ENCODE data around the gene BICC1. TPM values are rescaled to one million over a fixed set of nuclear protein-coding genes. Genes with fewer than 3 reads are reported as not detected.
A peak's percentile ranks its signal among the peaks of the same experiment; 100 is the strongest.

The BICC1 gene
- total RNA-seq, 1 experiment from 2014 or later: 118 TPM

DNA sequence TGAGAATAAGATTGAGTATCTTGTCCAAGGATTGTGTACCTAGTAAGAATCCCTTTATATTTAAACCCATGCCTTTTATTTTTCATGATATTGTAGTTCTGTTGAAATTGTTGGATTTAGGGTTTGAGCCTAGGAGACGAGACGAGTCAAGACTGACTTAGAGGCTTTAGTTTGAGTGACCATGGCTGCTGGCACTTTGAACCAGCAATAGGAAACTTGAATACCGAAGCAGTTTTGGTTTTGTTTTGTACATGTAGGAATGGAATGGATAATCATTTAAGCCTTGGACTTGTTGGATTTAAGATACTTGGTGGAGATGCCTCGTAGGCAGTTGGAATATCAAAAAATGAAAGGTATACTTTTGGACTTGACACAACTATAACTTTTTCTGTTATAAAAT lies 229.0 kb downstream of the BICC1 start:
- Histone ChIP-seq H3K4me3 (ENCODE audit: low read depth, low read length) (no peak overlapping the region), H3K36me3 (ENCODE audit: control insufficient read depth, insufficient read depth, low read length) (no peaks in the 10 kb centered on the region), H3K4me1 (peaks cover 7% of the 10 kb centered on the region; the same call in 1 of the 2 replicates), H3K9me3 (0 out of 2 replicates have a peak, but pooled peaks cover 2% of the 10 kb centered on the region), H3K27me3 (replicated peaks; ENCODE audit: control insufficient read depth, insufficient read depth, low read length) (no peaks in the 10 kb centered on the region)
- Mint-ChIP-seq H3K4me3 (ENCODE audit: unreplicated experiment) (no peak overlapping the region), H3K4me1 (ENCODE audit: low read depth, unreplicated experiment) (peaks cover 6% of the 10 kb centered on the region), H3K36me3 (ENCODE audit: insufficient read depth, unreplicated experiment) (peaks cover 12% of the 10 kb centered on the region), H3K9me3 (ENCODE audit: unreplicated experiment) (no peaks in the 10 kb centered on the region), H3K27ac (ENCODE audit: unreplicated experiment) (no peak overlapping the region), H3K27me3 (ENCODE audit: insufficient read depth, unreplicated experiment) (no peaks in the 10 kb centered on the region)
- ChIA-PET CTCF (no interaction called here), POLR2A (no interaction called here)
- DNase-seq: no peak
- TF ChIP-seq, protein P1, sequence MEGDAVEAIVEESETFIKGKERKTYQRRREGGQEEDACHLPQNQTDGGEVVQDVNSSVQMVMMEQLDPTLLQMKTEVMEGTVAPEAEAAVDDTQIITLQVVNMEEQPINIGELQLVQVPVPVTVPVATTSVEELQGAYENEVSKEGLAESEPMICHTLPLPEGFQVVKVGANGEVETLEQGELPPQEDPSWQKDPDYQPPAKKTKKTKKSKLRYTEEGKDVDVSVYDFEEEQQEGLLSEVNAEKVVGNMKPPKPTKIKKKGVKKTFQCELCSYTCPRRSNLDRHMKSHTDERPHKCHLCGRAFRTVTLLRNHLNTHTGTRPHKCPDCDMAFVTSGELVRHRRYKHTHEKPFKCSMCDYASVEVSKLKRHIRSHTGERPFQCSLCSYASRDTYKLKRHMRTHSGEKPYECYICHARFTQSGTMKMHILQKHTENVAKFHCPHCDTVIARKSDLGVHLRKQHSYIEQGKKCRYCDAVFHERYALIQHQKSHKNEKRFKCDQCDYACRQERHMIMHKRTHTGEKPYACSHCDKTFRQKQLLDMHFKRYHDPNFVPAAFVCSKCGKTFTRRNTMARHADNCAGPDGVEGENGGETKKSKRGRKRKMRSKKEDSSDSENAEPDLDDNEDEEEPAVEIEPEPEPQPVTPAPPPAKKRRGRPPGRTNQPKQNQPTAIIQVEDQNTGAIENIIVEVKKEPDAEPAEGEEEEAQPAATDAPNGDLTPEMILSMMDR (IDR thresholded peaks at IDR 0.05; ENCODE audit: insufficient read depth in 1 of 2, low read depth in 1 of 2, low read length in 1 of 2, severe bottlenecking in 1 of 2, unreplicated experiment in 1 of 2): no peak
- no TSS peak for BruUV-seq (replicated peaks)
- intact Hi-C loops (cut with micrococcal nuclease; ENCODE audit: unreplicated experiment): no loop called here

- no peaks in the 10 kb centered on the region for H3K36me3 ChIP-seq (ENCODE audit: control insufficient read depth, insufficient read depth, low read length)
- no peaks in the 10 kb centered on the region for H3K27me3 ChIP-seq (replicated peaks; ENCODE audit: control insufficient read depth, insufficient read depth, low read length)
- Mint-ChIP-seq H3K27ac (ENCODE audit: unreplicated experiment) (no peak overlapping the region), H3K27me3 (ENCODE audit: insufficient read depth, unreplicated experiment) (no peaks in the 10 kb centered on the region), H3K9me3 (ENCODE audit: unreplicated experiment) (no peaks in the 10 kb centered on the region), H3K4me3 (ENCODE audit: unreplicated experiment) (no peak overlapping the region), H3K36me3 (ENCODE audit: insufficient read depth, unreplicated experiment) (peaks cover 9% of the 10 kb centered on the region), H3K4me1 (ENCODE audit: low read depth, unreplicated experiment) (peaks cover 6% of the 10 kb centered on the region)
- ChIA-PET CTCF (no interaction called here), POLR2A (no interaction called here)
- H3K9me3 ChIP-seq: no peaks in the 10 kb centered on the region
- intact Hi-C loops (cut with micrococcal nuclease; ENCODE audit: unreplicated experiment): no loop called here
- no peak overlapping the region for H3K4me3 ChIP-seq (ENCODE audit: low read depth, low read length)
- H3K4me1 ChIP-seq: peaks cover 7% of the 10 kb centered on the region; the same call in 1 of the 2 replicates
- DNase-seq: no peak
- BruUV-seq (replicated peaks): no TSS peak
- TF ChIP-seq, protein P1 (IDR thresholded peaks at IDR 0.05; ENCODE audit: insufficient read depth in 1 of 2, low read depth in 1 of 2, low read length in 1 of 2, severe bottlenecking in 1 of 2, unreplicated experiment in 1 of 2): no peak
Observed at GRCh38 chr10:58742141-58742540, 229.5 kb downstream of the BICC1 start.

GRCh38 chr10:58743466-58744115 lies 230.9 kb downstream of the BICC1 start:
- Mint-ChIP-seq H3K36me3 (ENCODE audit: insufficient read depth, unreplicated experiment) (no peaks in the 10 kb centered on the region), H3K9me3 (ENCODE audit: unreplicated experiment) (no peaks in the 10 kb centered on the region), H3K27me3 (ENCODE audit: insufficient read depth, unreplicated experiment) (no peaks in the 10 kb centered on the region), H3K27ac (ENCODE audit: unreplicated experiment) (peak overlapping the region; percentile 36), H3K4me1 (ENCODE audit: low read depth, unreplicated experiment) (peaks cover 6% of the 10 kb centered on the region), H3K4me3 (ENCODE audit: unreplicated experiment) (no peak overlapping the region)
- ChIA-PET POLR2A (no interaction called here), CTCF (interaction anchor here (0.7 to 1.2 kb wide), 2 partner anchors 213 to 225 kb away, joined by 4 to 5 read pairs; no protein-coding TSS in a partner anchor)
- H3K36me3 ChIP-seq (ENCODE audit: control insufficient read depth, insufficient read depth, low read length): no peaks in the 10 kb centered on the region
- no peaks in the 10 kb centered on the region for H3K9me3 ChIP-seq
- BruUV-seq (replicated peaks): no TSS peak
- TF ChIP-seq, protein P1 (IDR thresholded peaks at IDR 0.05; ENCODE audit: insufficient read depth in 1 of 2, low read depth in 1 of 2, low read length in 1 of 2, severe bottlenecking in 1 of 2, unreplicated experiment in 1 of 2): no peak
- DNase-seq: peak in 1 of 2 experiments; percentile 59
- H3K4me3 ChIP-seq (ENCODE audit: low read depth, low read length): no peak overlapping the region
- no peaks in the 10 kb centered on the region for H3K27me3 ChIP-seq (replicated peaks; ENCODE audit: control insufficient read depth, insufficient read depth, low read length)
- intact Hi-C loops (cut with micrococcal nuclease; ENCODE audit: unreplicated experiment): no loop called here
- peaks cover 7% of the 10 kb centered on the region; the same call in 1 of the 2 replicates for H3K4me1 ChIP-seq
